Ovary (tissue), 9 donors: Measurements from ENCODE around the gene PCGF1. TPM values are rescaled to one million over a fixed set of nuclear protein-coding genes. Genes with fewer than 3 reads are reported as not detected.

Experiments used
- DNase-seq, 5 donors: peaks; one replicate each; pipeline ENCODE4 v3.0.0-alpha.2; 2019 to 2020
- H3K27ac ChIP-seq, 2 donors: fragments of 200-600 bp; one replicate each; pipeline versions ENCODE4 v1.5.1 to v1.8.0; 2019 to 2022
- H3K27me3 ChIP-seq: fragments of 200-600 bp; one replicate; pipeline ENCODE4 v1.8.0; 2022
- H3K36me3 ChIP-seq: fragments of 200-600 bp; sonication (generic); one replicate; pipeline ENCODE4 v1.5.1; 2019
- H3K4me1 ChIP-seq: one replicate; pipeline ENCODE4 v1.8.1; 2013; ENCODE audit warnings: mild to moderate bottlenecking, moderate library complexity; ENCODE audit not compliant: insufficient read depth
- H3K4me3 ChIP-seq: fragments of 200-600 bp; sonication (generic); one replicate; pipeline ENCODE4 v1.5.1; 2017
- H3K9me3 ChIP-seq, 2 donors: fragments of 200-600 bp in 1 of 2; sonication (generic) in 1 of 2; one replicate each; pipeline versions ENCODE4 v1.5.1 to v1.8.1; 2013 to 2019; ENCODE audit warnings: mild to moderate bottlenecking in 1 of 2, moderate library complexity in 1 of 2
- CTCF ChIP-seq, 3 donors: fragments of 450-650 bp in 2 of 3; fragments of 200-600 bp in 1 of 3; IDR thresholded peaks; one replicate each; pipeline versions ENCODE4 v1.5.1 to v1.8.0; 2016 to 2022; ENCODE audit warnings: antibody characterized with exemption in 3 of 3, mild to moderate bottlenecking in 1 of 3
- EP300 ChIP-seq: sonication (generic); formaldehyde crosslinking; IDR thresholded peaks from one replicate; pipeline ENCODE4 v1.6.1; 2017; ENCODE audit warnings: antibody characterized with exemption
- POLR2A ChIP-seq: fragments of 450-650 bp; IDR thresholded peaks from one replicate; pipeline ENCODE4 v1.6.1; 2017; ENCODE audit warnings: antibody characterized with exemption, mild to moderate bottlenecking, moderate library complexity
- WGBS, 3 donors: extraction: QIAGEN DNeasy Blood & Tissue Kit in 1 of 3; methylation state at CpG; one replicate each; pipeline versions ENCODE4 v1.1.5 to v1.1.7; 2013 to 2017; 5-methylcytosine and 5-hydroxymethylcytosine counted together
- intact Hi-C, 4 donors: fragments of 100-400 bp; cut with DNase I; formaldehyde crosslinking; loops; one replicate each; pipeline versions ENCODE4 v1.11.0 to v1.15.1; 2022 to 2023
- polyA plus RNA-seq, 2 donors: library from polyadenylated mRNA; stranded (reverse); fragments of 200-250 nt in 1 of 2; fragments of 350-450 nt in 1 of 2; fragmentation: Illumina TruSeq in 1 of 2; extraction: RNeasy Lipid Tissue Mini Kit (QIAGEN cat#74804) in 1 of 2; gene quantifications; one replicate each; pipeline ENCODE4 v1.2.3, GENCODE V29; 2013 to 2014
- total RNA-seq, 7 donors: library from RNA; depleted of rRNA in 2 of 7; stranded (reverse); fragments of >200 nt in 2 of 7; fragmentation: NEBNext Ultra II Directional in 3 of 7; extraction: Animal tissue kit (Norgen Biotek cat#: 25700) in 3 of 7; gene quantifications; one replicate each; pipeline versions ENCODE4 v1.1.0 to v1.2.4, GENCODE V29; 2016 to 2023
- donor health status: DM: no; HTN: no; CAD: no; lungs with moderate emphysema.
- donor health status: DM: no; HTN: no; CAD: no.
- donor health status: Bipolar disorder and iron deficiency.
- donor health status: DM: yes; HTN: yes; CAD: no.
- donor health status: DM: no; HTN: no; CAD: no.
- donor health status: DM: yes; HTN: yes; CAD: no.

The PCGF1 gene
- total and polyA plus RNA-seq, 9 donors, result 9.3 to 24.3 (median 13.8) TPM

GRCh38 chr2:74496997-74497776 lies 10.3 kb downstream of the PCGF1 start:
- intact Hi-C loops, result no loop called here
- Histone ChIP-seq H3K36me3 (no peaks in the 10 kb centered on the region), H3K27ac (no peak overlapping the region), H3K4me3 (no peak overlapping the region), H3K9me3 (no peaks in the 10 kb centered on the region), H3K27me3 (no peaks in the 10 kb centered on the region), H3K4me1 (peaks cover 2% of the 10 kb centered on the region)
- 28 to 44% (median 31%) methylated on average over 18 to 19 of the region's 19 CpGs for WGBS, 3 donors
- TF ChIP-seq EP300 (no peak), CTCF (IDR thresholded peaks at IDR 0.05) (no peak), POLR2A (no peak)
- DNase-seq, result no peak

GRCh38 chr2:74495440-74495839 lies 12.1 kb downstream of the PCGF1 start:
- intact Hi-C loops, result no loop called here
- H3K27me3 ChIP-seq, result no peaks in the 10 kb centered on the region
- H3K4me1 ChIP-seq, result peaks cover 2% of the 10 kb centered on the region
- WGBS, 3 donors, result 74 to 100% (median 83%) methylated on average over 1 of the region's 1 CpG
- no peak overlapping the region for H3K27ac ChIP-seq
- no peaks in the 10 kb centered on the region for H3K36me3 ChIP-seq
- no peak for DNase-seq
- H3K4me3 ChIP-seq, result no peak overlapping the region
- TF ChIP-seq POLR2A (no peak), EP300 (no peak), CTCF (IDR thresholded peaks at IDR 0.05) (no peak)
- no peaks in the 10 kb centered on the region for H3K9me3 ChIP-seq

GRCh38 chr2:74493546-74493945 lies 13.9 kb downstream of the PCGF1 start:
- DNase-seq, result no peak
- Histone ChIP-seq H3K4me1 (peaks cover 2% of the 10 kb centered on the region), H3K4me3 (no peak overlapping the region), H3K9me3 (no peaks in the 10 kb centered on the region), H3K27me3 (no peaks in the 10 kb centered on the region), H3K27ac (no peak overlapping the region), H3K36me3 (no peaks in the 10 kb centered on the region)
- no peak for TF ChIP-seq POLR2A
- no peak for TF ChIP-seq EP300
- no peak for TF ChIP-seq CTCF (IDR thresholded peaks at IDR 0.05)
- intact Hi-C loops, result loop anchor here in 1 of 4 donors (5.0 kb wide), 1 partner anchor 94 kb away; no protein-coding TSS in a partner anchor
- WGBS, 3 donors, result 85 to 92% (median 92%) methylated on average over 3 of the region's 3 CpGs

- Histone ChIP-seq H3K4me3 (no peak overlapping the region), H3K36me3 (no peaks in the 10 kb centered on the region), H3K27ac (no peak overlapping the region), H3K9me3 (no peaks in the 10 kb centered on the region), H3K27me3 (no peaks in the 10 kb centered on the region), H3K4me1 (no peaks in the 10 kb centered on the region)
- intact Hi-C loops, result loop anchor here in 1 of 4 donors (5.0 kb wide), 1 partner anchor 95 kb away; no protein-coding TSS in a partner anchor
- DNase-seq, result no peak
- 92 to 93% (median 93%) methylated on average over 12 of the region's 12 CpGs for WGBS, 3 donors
- no peak for TF ChIP-seq EP300
- TF ChIP-seq CTCF (IDR thresholded peaks at IDR 0.05), result no peak
- TF ChIP-seq POLR2A, result no peak
Measured at GRCh38 chr2:74491648-74492544, 15.6 kb downstream of the PCGF1 start.
